Muscle of leg (tissue), 11 donors: ENCODE results near the gene PLSCR1. TPM values are rescaled to one million over a fixed set of nuclear protein-coding genes. Genes with fewer than 3 reads are reported as not detected.
"Not testable (repeated sequence)": the region's sequence is repeated elsewhere in the genome, so short reads cannot be mapped to it uniquely, and the experiment has no call there.

Experiments
- DNase-seq: peaks from one replicate; pipeline ENCODE4 v3.0.0; 2013
- H3K27ac ChIP-seq: one replicate; pipeline ENCODE4 v1.5.1; 2013; ENCODE audit warnings: mild to moderate bottlenecking, low read length, control low read depth
- H3K27me3 ChIP-seq: one replicate; pipeline ENCODE4 v1.6.1; 2013; ENCODE audit warnings: low read length; ENCODE audit not compliant: control insufficient read depth, insufficient read depth
- H3K36me3 ChIP-seq: one replicate; pipeline ENCODE4 v1.6.1; 2013; ENCODE audit warnings: low read length; ENCODE audit not compliant: control insufficient read depth, insufficient read depth
- H3K4me1 ChIP-seq: one replicate; pipeline ENCODE4 v1.6.1; 2013; ENCODE audit warnings: low read length; ENCODE audit not compliant: control insufficient read depth, insufficient read depth
- H3K4me3 ChIP-seq: one replicate; pipeline ENCODE4 v1.5.1; 2013; ENCODE audit warnings: low read length, control low read depth
- H3K9me3 ChIP-seq: replicated peaks from 2 replicates; pipeline ENCODE4 v1.6.1; 2013; ENCODE audit warnings: low read depth, low read length; ENCODE audit not compliant: control insufficient read depth
- WGBS: methylation state at CpG from one replicate; pipeline ENCODE4 v1.1.5; 2013; ENCODE audit warnings: missing lambda C conversion rate; ENCODE audit not compliant: insufficient coverage; 5-methylcytosine and 5-hydroxymethylcytosine counted together
- polyA plus RNA-seq, 8 donors: library from polyadenylated mRNA; unstranded; fragments of 120-200 nt; gene quantifications; one replicate each; pipeline versions ENCODE4 v1.2.1 to v1.2.3, GENCODE V29; 2013; ENCODE audit warnings: inconsistent platforms in 1 of 8, low replicate concordance in 1 of 8; ENCODE audit not compliant: insufficient read length in 8 of 8, insufficient read depth in 1 of 8
- total RNA-seq: library from RNA; stranded (reverse); fragments of 120-200 nt; gene quantifications from one replicate; pipeline ENCODE4 v1.2.4, GENCODE V29; 2013

PLSCR1 gene
- total and polyA plus RNA-seq, 9 donors = 16.0 to 22.8 (median 18.5) TPM

GRCh38 chr3:146491303-146491702, 53.1 kb downstream of the PLSCR1 start:
- no peaks in the 10 kb centered on the region for H3K9me3 ChIP-seq

GRCh38 chr3:146485297-146485696, 59.1 kb downstream of the PLSCR1 start:
- Histone ChIP-seq H3K4me1 (no peaks in the 10 kb centered on the region), H3K9me3 (no peaks in the 10 kb centered on the region), H3K27ac (no peak overlapping the region), H3K4me3 (no peak overlapping the region), H3K27me3 (no peaks in the 10 kb centered on the region), H3K36me3 (no peaks in the 10 kb centered on the region)
- no peak for DNase-seq

More at GRCh38 chr3:146491303-146491702, 53.1 kb downstream of the PLSCR1 start:
- no peak overlapping the region for H3K27ac ChIP-seq
- no peak overlapping the region for H3K4me3 ChIP-seq
- H3K27me3 ChIP-seq = no peaks in the 10 kb centered on the region
- DNase-seq = no peak
- WGBS = no CpG with 5 or more reads among the region's 2 CpGs
- H3K4me1 ChIP-seq = no peaks in the 10 kb centered on the region
- H3K36me3 ChIP-seq = no peaks in the 10 kb centered on the region

DNA sequence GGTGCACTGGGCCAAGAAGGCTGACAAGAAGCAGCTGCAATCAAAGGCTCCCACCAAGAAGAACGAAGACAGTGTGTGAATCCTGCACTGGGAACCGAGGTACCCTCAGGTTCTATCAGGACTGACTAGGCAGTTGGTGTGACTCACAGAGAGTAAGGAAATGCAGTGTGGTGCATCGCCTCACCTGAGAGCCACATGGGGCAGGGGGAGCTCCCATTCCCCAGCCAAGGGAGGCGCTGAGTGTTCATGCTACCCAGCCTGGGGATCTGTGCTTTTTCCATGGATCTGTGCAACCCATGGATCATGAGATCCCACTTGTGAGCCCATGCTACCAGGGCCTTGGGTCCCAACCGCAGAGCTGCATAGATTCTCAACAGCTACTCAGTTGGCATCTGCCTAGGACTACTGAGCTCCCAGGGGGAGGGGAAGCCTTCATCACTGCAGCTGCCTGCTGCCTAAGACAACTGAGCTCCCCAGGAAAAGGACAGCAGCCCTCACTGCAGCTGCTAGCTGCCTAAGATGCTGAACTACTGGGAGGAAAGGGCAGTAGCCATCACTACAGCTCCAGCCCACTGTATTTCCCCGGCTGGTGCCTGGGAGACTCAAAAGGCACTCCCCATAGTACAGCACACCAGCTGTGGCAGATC, 68.2 kb downstream of the PLSCR1 start:
- H3K36me3 ChIP-seq = no peaks in the 10 kb centered on the region
- no peaks in the 10 kb centered on the region for H3K9me3 ChIP-seq
- no peaks in the 10 kb centered on the region for H3K27me3 ChIP-seq
- WGBS = 75% methylated on average over 6 of the region's 6 CpGs
- DNase-seq = no peak
- no peak overlapping the region for H3K4me3 ChIP-seq
- H3K27ac ChIP-seq = no peak overlapping the region
- peaks cover 3% of the 10 kb centered on the region for H3K4me1 ChIP-seq

DNA sequence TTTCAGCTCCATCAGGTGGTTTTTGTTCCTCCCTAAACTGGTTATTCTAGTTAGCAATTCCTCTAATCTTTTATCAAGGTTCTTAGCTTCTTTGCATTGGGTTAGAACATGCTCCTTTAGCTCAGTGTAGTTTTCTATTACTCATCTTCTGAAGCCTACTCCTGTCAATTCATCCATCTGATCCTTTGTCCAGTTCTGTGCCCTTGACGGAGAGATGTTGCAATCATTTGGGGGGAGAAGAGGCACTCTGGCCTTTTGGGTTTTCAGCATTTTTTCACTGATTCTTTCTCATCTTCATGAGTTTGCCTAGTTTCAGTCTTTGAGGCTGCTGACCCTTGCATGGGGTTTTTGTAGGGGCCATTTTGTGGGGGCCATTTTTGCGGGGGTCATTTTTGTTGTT, 69.4 kb downstream of the PLSCR1 start:
- H3K36me3 ChIP-seq, DNase-seq, H3K4me1 ChIP-seq, H3K27ac ChIP-seq, H3K9me3 ChIP-seq, H3K27me3 ChIP-seq, H3K4me3 ChIP-seq: not testable (repeated sequence)
- WGBS = 60% methylated on average over 1 of the region's 2 CpGs

- no peaks in the 10 kb centered on the region for H3K27me3 ChIP-seq
- no peaks in the 10 kb centered on the region for H3K9me3 ChIP-seq
- no CpG with 5 or more reads among the region's 2 CpGs for WGBS
- H3K27ac ChIP-seq = no peak overlapping the region
- no peak for DNase-seq
- H3K4me1 ChIP-seq = peaks cover 13% of the 10 kb centered on the region
- no peaks in the 10 kb centered on the region for H3K36me3 ChIP-seq
- H3K4me3 ChIP-seq = no peak overlapping the region
Observed at GRCh38 chr3:146473726-146474125, 70.7 kb downstream of the PLSCR1 start.

GRCh38 chr3:146472611-146473010, 71.8 kb downstream of the PLSCR1 start:
- Histone ChIP-seq H3K36me3 (no peaks in the 10 kb centered on the region), H3K9me3 (no peaks in the 10 kb centered on the region), H3K27me3 (no peaks in the 10 kb centered on the region), H3K4me1 (peaks cover 13% of the 10 kb centered on the region), H3K4me3 (no peak overlapping the region), H3K27ac (no peak overlapping the region)
- DNase-seq = no peak
- no CpG with 5 or more reads among the region's 1 CpG for WGBS

DNA sequence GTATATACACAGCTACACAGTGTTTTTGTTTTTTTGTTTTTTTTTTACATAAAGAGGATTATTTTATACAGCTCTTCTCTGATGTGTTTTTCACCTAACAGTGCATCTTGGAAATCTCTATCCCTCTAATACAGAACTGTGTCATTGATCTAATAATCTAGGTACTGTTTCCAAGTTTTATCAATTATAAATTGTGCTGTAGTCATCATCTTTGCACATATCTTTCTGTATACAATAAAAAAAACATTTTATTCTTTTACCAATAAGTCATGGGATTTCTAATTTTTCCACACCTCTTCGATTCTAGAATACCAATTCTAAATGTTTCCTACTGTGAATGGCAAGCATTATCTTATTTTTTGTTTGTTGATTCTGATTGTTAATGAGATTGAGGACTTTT, 73.4 kb downstream of the PLSCR1 start:
- no CpG with 5 or more reads among the region's 1 CpG for WGBS
- Histone ChIP-seq H3K27ac (no peak overlapping the region), H3K4me3 (no peak overlapping the region), H3K4me1 (peaks cover 10% of the 10 kb centered on the region), H3K27me3 (no peaks in the 10 kb centered on the region), H3K36me3 (no peaks in the 10 kb centered on the region), H3K9me3 (no peaks in the 10 kb centered on the region)
- DNase-seq = no peak

GRCh38 chr3:146470425-146470990, 73.9 kb downstream of the PLSCR1 start:
- no peaks in the 10 kb centered on the region for H3K36me3 ChIP-seq
- H3K9me3 ChIP-seq = no peaks in the 10 kb centered on the region
- no peak overlapping the region for H3K27ac ChIP-seq
- H3K4me1 ChIP-seq = peaks cover 10% of the 10 kb centered on the region
- no peaks in the 10 kb centered on the region for H3K27me3 ChIP-seq
- WGBS = no CpG with 5 or more reads among the region's 9 CpGs
- DNase-seq = no peak
- no peak overlapping the region for H3K4me3 ChIP-seq

DNA sequence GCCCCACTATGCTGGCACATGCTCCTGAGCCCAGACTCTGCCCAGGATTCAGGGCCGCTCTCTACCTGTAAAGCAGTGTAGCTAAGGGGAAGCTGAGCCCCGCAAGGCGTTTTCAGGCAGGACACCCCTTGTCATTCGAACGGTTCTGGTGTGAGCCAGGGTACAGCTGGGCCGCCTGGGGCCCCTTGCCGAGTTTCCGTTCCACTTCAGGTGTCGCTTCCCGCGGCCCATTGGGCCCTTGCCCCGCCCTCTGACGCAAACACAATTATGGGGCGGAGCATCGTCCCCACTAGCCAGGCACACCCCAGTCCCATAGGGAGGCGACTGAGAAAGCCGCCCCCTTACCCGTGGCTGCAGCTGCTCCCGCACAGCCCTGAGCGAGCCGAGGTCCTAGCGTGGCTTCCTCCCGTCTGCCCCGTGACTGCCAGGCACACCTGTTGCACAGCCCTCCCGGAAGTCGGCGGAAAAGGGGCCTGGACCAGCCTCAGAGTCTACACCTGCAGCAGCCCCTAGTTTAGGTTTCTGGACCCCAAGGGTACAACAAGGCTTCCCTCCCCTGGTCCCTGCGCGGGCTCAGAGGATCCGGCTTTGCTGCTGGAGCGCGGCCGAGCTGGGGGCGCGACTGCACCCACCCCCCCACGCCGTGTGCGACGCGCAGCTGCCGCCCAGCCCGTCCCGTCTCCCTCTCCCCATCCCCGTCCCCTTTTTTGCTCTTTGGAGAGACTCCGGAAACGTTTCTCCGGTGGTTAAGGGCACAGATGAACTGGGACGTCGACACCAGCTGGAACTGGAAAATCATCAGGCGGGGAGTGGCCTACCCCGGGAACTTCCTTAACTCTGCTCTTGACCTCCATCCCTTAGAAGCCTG, 75.0 kb downstream of the PLSCR1 start, which contains the start of gene PLSCR2:
TSS of gene PLSCR2 (minus strand) at position 412 of the 868 bp plus-strand sequence. CDS start 9,657 bp downstream, outside the sequence.
- Histone ChIP-seq H3K4me3 (peak within 1 kb of the TSS; percentile 51), H3K4me1 (peaks cover 10% of the 10 kb centered on the region), H3K27me3 (no peaks in the 10 kb centered on the region), H3K9me3 (no peaks in the 10 kb centered on the region), H3K27ac (peak within 1 kb of the TSS; percentile 25), H3K36me3 (no peaks in the 10 kb centered on the region)
- peak; percentile 73 for DNase-seq
- 9% methylated on average over 44 of the region's 51 CpGs for WGBS

- Histone ChIP-seq H3K27ac (no peak overlapping the region), H3K36me3 (no peaks in the 10 kb centered on the region), H3K4me3 (peak overlapping the region; percentile 51), H3K4me1 (peaks cover 10% of the 10 kb centered on the region), H3K27me3 (no peaks in the 10 kb centered on the region), H3K9me3 (no peaks in the 10 kb centered on the region)
- peak; percentile 39 for DNase-seq
- 64% methylated on average over 2 of the region's 10 CpGs for WGBS
Observed at GRCh38 chr3:146468671-146469149, 75.7 kb downstream of the PLSCR1 start.
